GM12875 (cell line): Measurements from ENCODE around the gene PLVAP.

ENCODE experiments used
- H3K4me3 ChIP-seq: one replicate; pipeline ENCODE4 v1.5.1; 2011; ENCODE audit warnings: low read depth, low read length, control low read depth
- CTCF ChIP-seq: IDR thresholded peaks from 2 replicates; pipeline ENCODE4 v1.5.1; 2011; ENCODE audit warnings: low read depth, mild to moderate bottlenecking, control low read depth, inconsistent platforms, low read length, moderate library complexity, borderline replicate concordance; ENCODE audit not compliant: insufficient read depth

Gene PLVAP

GRCh38 chr19:17357078-17357666 is 20.0 kb downstream of the PLVAP start:
- H3K4me3 ChIP-seq: no peak overlapping the region
- no peak for TF ChIP-seq CTCF

DNA sequence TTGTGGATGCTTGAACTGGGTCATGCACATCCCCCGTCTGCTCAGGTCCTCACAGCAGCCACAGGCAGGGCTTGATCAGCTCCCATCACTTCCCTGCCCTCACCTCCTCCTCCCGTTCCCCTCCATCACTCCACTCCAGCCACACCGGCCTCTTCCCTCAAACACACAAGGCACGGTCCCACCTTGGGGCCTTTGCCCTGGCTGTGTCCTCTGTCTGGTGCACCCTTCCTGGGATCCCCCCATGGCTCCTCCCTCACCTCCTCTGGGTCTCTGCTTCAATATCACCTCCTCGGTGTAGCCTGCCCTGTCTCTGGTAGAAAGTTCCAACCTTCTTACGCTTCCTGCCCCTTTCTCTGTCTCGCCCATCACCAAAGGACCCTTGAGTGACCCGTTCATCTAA is 23.8 kb downstream of the PLVAP start:
- no peak for TF ChIP-seq CTCF

DNA sequence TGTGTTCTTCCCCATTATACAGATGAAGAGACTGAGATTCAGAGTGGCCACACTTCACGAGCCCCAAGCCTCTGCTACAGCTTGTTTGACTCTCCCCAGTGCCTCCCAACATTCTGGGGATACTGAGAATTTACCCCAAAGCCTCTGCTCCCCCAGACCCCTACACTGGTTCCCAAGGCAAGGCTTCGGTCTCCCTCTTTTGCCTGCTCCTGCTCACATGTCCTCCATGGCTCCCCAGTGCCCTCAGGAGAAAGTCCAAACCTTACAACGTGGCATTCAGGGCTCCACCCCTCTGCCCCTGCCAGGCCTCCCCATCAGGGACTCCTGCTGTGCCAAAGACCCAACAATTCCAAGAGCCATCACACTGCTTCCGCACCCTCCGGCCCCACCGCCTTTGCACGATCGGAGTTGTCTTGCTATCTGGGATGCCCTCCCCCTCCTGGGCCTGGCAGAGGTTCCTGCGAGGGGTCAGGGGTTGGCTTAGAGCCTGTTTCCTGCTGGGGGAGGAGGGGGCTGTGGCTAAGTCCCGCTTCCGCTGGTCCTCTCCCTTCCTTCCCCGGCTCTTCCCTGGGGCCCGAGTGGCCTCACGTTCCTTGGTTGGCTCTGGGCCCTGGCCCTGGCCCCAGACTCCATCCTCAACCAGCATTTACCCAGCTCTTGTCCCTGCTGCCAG is 24.4 kb downstream of the PLVAP start:
- TF ChIP-seq CTCF: no peak
- no peak overlapping the region for H3K4me3 ChIP-seq

More for the DNA sequence above, 23.8 kb downstream of the PLVAP start:
- no peak overlapping the region for H3K4me3 ChIP-seq

DNA sequence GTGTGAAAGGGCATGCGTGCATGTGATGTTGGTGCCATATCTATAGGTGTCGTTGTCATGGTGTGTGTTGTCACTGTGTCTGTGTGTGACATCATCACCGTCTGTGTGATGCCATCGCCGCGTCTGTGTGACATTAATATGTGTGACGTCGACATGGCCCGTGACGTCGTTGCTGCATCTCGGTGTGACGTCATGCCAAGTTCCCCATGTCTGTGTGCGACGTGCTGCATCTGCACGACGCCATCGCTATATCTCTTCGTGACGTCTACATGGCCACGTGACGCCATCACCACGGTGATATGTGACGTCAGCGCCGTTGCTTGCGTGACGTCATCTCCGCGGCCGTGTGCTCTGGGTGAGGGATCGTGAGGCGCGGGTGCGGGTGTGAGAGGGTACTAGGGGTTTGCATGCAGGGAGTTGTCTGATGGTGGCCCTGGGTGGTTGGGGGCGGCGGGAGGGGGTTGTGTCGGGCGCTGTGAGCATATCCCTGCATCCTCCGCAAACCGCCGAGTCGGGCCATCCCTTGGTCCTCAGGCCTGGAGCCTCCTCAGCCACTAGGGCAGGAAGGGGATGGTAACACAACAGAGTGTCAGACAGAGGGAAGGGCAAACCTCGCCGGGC is 25.2 kb downstream of the PLVAP start:
- no peak for TF ChIP-seq CTCF
- H3K4me3 ChIP-seq: no peak overlapping the region

DNA sequence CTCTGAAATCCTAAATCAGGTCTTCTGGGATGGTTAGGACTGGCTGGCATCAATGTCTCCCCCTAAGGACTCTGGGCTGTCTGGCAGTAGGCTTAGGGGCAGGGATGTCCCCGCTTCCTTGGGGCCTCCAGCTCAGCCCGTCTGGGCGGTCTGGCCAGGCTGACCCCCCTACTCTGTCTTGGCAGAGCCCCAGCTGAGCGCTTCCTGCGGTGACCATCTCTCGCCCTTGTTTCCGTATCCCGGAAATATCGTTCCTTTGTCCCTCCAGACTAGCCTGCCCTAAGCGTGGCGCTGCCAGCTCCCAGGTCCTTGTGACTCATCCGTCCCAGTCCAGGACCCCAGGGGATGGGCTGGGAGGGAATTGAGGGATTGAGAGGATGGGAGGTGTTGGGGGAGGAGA is 28.4 kb downstream of the PLVAP start:
- no peak for TF ChIP-seq CTCF
- no peak overlapping the region for H3K4me3 ChIP-seq

DNA sequence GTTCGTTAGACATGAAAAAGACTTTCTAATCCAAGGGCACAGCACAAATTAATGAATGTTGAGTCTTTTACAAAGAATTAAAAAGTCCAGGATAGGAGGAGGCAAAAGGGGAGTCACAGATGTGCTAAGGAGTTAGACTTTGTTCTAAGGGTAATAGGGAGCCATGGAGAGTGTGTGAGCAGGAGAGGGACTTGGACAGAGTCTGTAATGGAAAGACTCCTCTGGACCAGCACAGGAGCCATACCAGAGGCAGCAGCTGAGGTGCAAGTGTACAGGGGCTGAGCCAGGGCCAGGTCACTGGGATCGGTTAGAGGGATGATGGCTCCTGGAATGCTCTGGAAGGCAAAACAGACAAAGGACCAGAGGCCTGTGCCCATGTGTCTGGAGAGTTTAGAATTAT is 29.3 kb downstream of the PLVAP start:
- no peak for TF ChIP-seq CTCF

DNA sequence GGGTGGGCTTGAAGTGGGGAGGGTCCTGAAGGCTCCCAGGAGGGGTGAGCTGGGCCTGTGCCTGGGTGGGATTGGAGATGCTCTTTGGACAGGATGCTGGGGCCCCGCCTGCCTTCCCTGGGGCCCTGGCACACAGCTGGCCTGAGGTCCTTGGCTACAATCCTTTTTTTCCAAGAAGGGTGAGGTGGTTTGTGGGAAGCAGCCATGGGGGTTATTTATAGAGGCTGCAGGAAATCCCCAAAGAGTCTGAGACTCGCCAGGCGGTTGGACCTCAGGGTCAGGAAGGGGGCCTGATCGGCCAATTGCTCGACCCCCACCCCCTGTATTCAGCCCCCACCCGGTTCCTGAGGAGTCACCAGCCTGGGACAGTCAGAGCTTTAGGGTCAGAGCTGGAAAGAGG is 29.8 kb downstream of the PLVAP start:
- no peak overlapping the region for H3K4me3 ChIP-seq
- TF ChIP-seq CTCF: no peak

More for the DNA sequence above, 29.3 kb downstream of the PLVAP start:
- H3K4me3 ChIP-seq: no peak overlapping the region
